Vagina (tissue), 2 donors: ENCODE measurements around the gene ANTXR1. TPM values are rescaled to one million over a fixed set of nuclear protein-coding genes. Genes with fewer than 3 reads are reported as not detected.
A peak's percentile ranks its signal among the peaks of the same experiment; 100 is the strongest.

Experiments
- DNase-seq, 2 donors: peaks; one replicate each; pipeline ENCODE4 v3.0.0-alpha.2; 2017; ENCODE audit errors: extremely low spot score in 2 of 2
- H3K27ac ChIP-seq: fragments of 200-600 bp; sonication (generic); one replicate; pipeline ENCODE4 v1.5.1; 2019
- H3K27me3 ChIP-seq: fragments of 200-600 bp; sonication (generic); one replicate; pipeline ENCODE4 v1.5.1; 2019
- H3K36me3 ChIP-seq, 2 donors: fragments of 200-600 bp; sonication (generic); one replicate each; pipeline ENCODE4 v1.5.1; 2017 to 2019
- H3K4me1 ChIP-seq: fragments of 200-600 bp; sonication (generic); one replicate; pipeline ENCODE4 v1.5.1; 2019
- H3K4me3 ChIP-seq, 2 donors: fragments of 200-600 bp; sonication (generic); 1 replicate in 1 of 2; 2 replicates in 1 of 2; pipeline ENCODE4 v1.5.1; 2016 to 2019
- H3K9me3 ChIP-seq: fragments of 200-600 bp; sonication (generic); one replicate; pipeline ENCODE4 v1.5.1; 2019
- POLR2A ChIP-seq, 2 donors: fragments of 450-650 bp; IDR thresholded peaks; one replicate each; pipeline ENCODE4 v1.6.1; 2017; ENCODE audit warnings: antibody characterized with exemption in 2 of 2, mild to moderate bottlenecking in 2 of 2, moderate library complexity in 2 of 2
- POLR2AphosphoS5 ChIP-seq, 2 donors: sonication (generic); formaldehyde crosslinking; IDR thresholded peaks; one replicate each; pipeline ENCODE4 v1.9.0; 2017; ENCODE audit warnings: antibody characterized with exemption in 2 of 2, mild to moderate bottlenecking in 2 of 2, low read depth in 1 of 2; ENCODE audit not compliant: insufficient read depth in 1 of 2
- intact Hi-C: fragments of 100-400 bp; cut with DNase I; formaldehyde crosslinking; loops from one replicate; pipeline ENCODE4 v1.15.1; 2023
- total RNA-seq: library from RNA; depleted of rRNA; stranded (reverse); fragments of >200 nt; gene quantifications from one replicate; pipeline ENCODE4 v1.2.3, GENCODE V29; 2016
- TF ChIP-seq, protein P1 (sequence below), 3 experiments: fragments of 450-650 bp in 2 of 3; fragments of 200-600 bp in 1 of 3; sonication (generic) in 1 of 3; IDR thresholded peaks; one replicate each; pipeline ENCODE4 v1.5.1; 2017 to 2019; ENCODE audit warnings: antibody characterized with exemption in 3 of 3, mild to moderate bottlenecking in 2 of 3, moderate library complexity in 2 of 3

ANTXR1 gene
- total RNA-seq, 1 donor from 2014 or later = 102 TPM

DNA sequence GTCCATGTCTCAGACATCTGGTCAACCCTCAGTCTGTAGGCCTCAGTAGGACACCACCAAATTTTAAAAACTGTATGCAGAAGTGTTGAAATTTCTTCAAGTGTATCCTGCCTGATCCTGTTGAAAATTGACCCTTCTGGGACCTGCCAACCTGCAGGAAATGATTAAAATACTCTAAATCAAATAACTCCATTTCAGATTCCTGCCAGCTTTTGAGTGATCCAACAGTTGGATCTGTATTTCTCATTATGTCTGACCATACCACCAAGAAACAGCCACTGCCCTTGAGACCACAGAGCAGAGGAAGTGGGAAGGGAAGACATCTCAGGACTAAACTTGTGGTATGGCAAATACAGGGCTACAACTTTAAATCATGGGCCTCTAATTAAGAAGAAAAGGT lies 113.4 kb downstream of the ANTXR1 start:
- H3K36me3 ChIP-seq = peaks cover 0 to 10% of the 10 kb centered on the region in 2 donors
- H3K27ac ChIP-seq = no peak overlapping the region
- H3K9me3 ChIP-seq = no peaks in the 10 kb centered on the region
- H3K27me3 ChIP-seq = no peaks in the 10 kb centered on the region
- H3K4me3 ChIP-seq = no peak overlapping the region
- no peaks in the 10 kb centered on the region for H3K4me1 ChIP-seq
- DNase-seq = no peak
- TF ChIP-seq POLR2AphosphoS5 (IDR thresholded peaks at IDR 0.05; ENCODE audit: insufficient read depth in 1 of 2, low read depth in 1 of 2) (no peak), POLR2A (IDR thresholded peaks at IDR 0.05) (no peak)
- TF ChIP-seq, protein P1, sequence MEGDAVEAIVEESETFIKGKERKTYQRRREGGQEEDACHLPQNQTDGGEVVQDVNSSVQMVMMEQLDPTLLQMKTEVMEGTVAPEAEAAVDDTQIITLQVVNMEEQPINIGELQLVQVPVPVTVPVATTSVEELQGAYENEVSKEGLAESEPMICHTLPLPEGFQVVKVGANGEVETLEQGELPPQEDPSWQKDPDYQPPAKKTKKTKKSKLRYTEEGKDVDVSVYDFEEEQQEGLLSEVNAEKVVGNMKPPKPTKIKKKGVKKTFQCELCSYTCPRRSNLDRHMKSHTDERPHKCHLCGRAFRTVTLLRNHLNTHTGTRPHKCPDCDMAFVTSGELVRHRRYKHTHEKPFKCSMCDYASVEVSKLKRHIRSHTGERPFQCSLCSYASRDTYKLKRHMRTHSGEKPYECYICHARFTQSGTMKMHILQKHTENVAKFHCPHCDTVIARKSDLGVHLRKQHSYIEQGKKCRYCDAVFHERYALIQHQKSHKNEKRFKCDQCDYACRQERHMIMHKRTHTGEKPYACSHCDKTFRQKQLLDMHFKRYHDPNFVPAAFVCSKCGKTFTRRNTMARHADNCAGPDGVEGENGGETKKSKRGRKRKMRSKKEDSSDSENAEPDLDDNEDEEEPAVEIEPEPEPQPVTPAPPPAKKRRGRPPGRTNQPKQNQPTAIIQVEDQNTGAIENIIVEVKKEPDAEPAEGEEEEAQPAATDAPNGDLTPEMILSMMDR (IDR thresholded peaks at IDR 0.05) = no peak
- intact Hi-C loops = no loop called here

DNA sequence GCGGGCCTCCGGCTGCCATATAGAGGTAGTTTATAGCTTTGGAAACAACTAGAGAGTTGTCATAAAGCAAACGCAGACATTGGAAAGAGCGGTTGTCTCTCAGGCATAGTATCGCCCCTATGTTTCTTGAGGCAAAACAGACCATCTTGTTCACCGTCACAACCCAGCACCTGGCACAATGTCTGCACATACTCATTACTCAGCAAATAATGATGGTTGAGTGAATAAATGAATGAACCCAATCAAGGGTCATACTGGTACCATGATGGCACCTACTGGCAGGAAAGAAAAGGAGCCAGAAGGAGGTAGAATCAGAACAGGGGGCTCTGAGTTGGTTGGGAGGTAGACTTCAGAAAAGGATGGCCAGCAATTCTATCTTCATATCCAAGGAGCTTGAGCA lies 118.5 kb downstream of the ANTXR1 start:
- H3K27ac ChIP-seq = no peak overlapping the region
- H3K4me3 ChIP-seq = no peak overlapping the region
- peaks cover 0 to 11% of the 10 kb centered on the region in 2 donors for H3K36me3 ChIP-seq
- no peaks in the 10 kb centered on the region for H3K27me3 ChIP-seq
- no peaks in the 10 kb centered on the region for H3K4me1 ChIP-seq
- DNase-seq = no peak
- TF ChIP-seq, protein P1 (IDR thresholded peaks at IDR 0.05) = no peak
- TF ChIP-seq POLR2A (IDR thresholded peaks at IDR 0.05) (no peak), POLR2AphosphoS5 (IDR thresholded peaks at IDR 0.05; ENCODE audit: insufficient read depth in 1 of 2, low read depth in 1 of 2) (no peak)
- no peaks in the 10 kb centered on the region for H3K9me3 ChIP-seq
- intact Hi-C loops = no loop called here

DNA sequence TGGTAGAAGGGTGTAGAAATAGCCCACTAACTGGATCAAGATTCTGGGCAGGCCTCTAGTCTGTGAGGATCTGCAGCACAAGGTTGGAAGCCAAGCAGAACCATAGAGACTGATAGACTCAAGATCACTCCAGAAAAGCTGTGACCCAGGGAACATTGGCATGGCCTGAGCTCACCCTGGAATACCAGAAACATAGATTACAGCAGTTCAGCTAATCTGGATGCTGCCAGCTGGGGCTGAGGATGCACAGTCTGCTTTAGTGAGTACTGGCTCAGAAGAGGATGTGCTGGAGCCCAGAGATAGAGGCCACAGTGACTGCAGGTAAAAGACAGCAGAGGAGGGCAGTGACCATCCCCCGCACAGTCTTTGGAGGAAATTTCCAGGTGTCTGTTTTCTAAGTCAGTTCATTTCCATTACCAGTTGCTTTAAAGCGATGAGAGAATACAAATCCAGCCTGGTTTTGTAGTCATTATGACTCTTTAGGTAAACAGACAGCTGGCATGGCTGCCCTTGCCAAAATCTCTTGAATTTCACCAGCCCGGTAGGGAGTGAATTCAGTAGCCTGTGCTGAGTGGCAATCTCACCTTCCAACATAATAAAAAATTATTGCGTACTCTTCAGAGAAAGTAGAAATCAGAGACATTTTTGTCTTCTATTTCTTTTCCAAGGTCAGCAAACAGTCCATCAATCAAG lies 119.2 kb downstream of the ANTXR1 start:
- DNase-seq = no peak
- Histone ChIP-seq H3K4me3 (no peak overlapping the region), H3K4me1 (peaks cover 3% of the 10 kb centered on the region), H3K27me3 (no peaks in the 10 kb centered on the region), H3K36me3 (peaks cover 0 to 5% of the 10 kb centered on the region in 2 donors), H3K27ac (no peak overlapping the region), H3K9me3 (no peaks in the 10 kb centered on the region)
- intact Hi-C loops = no loop called here
- TF ChIP-seq POLR2AphosphoS5 (IDR thresholded peaks at IDR 0.05; ENCODE audit: insufficient read depth in 1 of 2, low read depth in 1 of 2) = no peak
- TF ChIP-seq, protein P1 (IDR thresholded peaks at IDR 0.05) = no peak
- no peak for TF ChIP-seq POLR2A (IDR thresholded peaks at IDR 0.05)

DNA sequence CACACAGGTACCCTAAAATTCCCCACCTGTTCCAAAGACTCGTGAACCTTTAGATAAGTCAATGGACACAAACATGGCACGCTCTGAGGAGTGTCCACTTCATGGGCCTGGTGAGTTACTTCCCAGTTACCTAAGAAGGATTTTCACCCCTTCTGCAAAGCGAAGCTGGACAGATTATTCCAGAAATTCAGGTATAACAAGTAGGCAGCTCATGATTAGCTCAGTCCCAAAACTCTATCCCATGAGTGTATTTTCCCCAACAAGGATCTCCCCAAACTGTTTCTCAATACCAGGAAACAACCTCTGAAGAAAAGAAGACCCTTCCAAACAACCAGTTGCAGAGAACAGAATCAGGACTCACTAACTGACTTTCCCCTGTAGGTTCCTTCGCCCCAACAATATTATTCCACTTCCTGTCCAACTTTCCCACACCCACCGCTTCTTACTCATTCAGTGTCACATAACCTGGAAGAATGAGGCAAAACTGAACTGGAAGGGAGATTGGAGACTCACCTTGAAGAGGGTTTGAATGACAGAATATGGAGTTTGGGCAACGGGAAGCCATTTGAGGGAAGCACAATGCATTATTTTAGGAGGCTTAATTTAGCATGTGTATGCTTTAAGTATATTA lies 120.1 kb downstream of the ANTXR1 start:
- intact Hi-C loops = no loop called here
- no peak overlapping the region for H3K27ac ChIP-seq
- peaks cover 0 to 5% of the 10 kb centered on the region in 2 donors for H3K36me3 ChIP-seq
- no peaks in the 10 kb centered on the region for H3K9me3 ChIP-seq
- no peak overlapping the region for H3K4me3 ChIP-seq
- H3K27me3 ChIP-seq = no peaks in the 10 kb centered on the region
- TF ChIP-seq, protein P1 (IDR thresholded peaks at IDR 0.05) = no peak
- TF ChIP-seq POLR2A (IDR thresholded peaks at IDR 0.05) = no peak
- DNase-seq = peak in 1 of 2 donors; percentile 34
- peaks cover 13% of the 10 kb centered on the region for H3K4me1 ChIP-seq

DNA sequence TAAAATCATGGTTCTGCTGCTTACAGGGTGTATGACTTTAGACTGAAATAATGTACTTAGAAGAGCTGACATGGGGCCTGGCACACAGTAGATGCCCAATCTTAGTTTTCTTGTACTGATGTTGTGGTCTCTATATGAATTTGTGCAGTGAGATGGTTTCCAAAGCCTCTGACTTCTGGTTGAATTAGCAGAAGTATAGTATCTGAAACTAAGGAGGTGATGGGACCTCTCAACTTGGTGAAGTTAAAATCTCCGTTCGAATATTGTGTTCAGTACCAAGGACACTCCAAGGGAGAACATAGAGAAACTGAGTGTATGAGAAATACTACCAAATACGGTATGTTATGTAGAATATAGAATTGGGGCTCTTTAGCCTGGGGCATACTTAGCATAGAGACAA lies 120.9 kb downstream of the ANTXR1 start:
- DNase-seq = no peak
- TF ChIP-seq, protein P1 (IDR thresholded peaks at IDR 0.05) = no peak
- TF ChIP-seq POLR2A (IDR thresholded peaks at IDR 0.05) (no peak), POLR2AphosphoS5 (IDR thresholded peaks at IDR 0.05; ENCODE audit: insufficient read depth in 1 of 2, low read depth in 1 of 2) (no peak)
- H3K9me3 ChIP-seq = no peaks in the 10 kb centered on the region
- H3K4me3 ChIP-seq = no peak overlapping the region
- H3K36me3 ChIP-seq = peaks cover 0 to 5% of the 10 kb centered on the region in 2 donors
- peaks cover 21% of the 10 kb centered on the region for H3K4me1 ChIP-seq
- no peaks in the 10 kb centered on the region for H3K27me3 ChIP-seq
- intact Hi-C loops = no loop called here
- no peak overlapping the region for H3K27ac ChIP-seq
